ENCODE measurements around the gene PRAMEF25.
"Not testable (repeated sequence)": the region's sequence is repeated elsewhere in the genome, so short reads cannot be mapped to it uniquely, and the experiment has no call there.

PRAMEF25 gene

DNA sequence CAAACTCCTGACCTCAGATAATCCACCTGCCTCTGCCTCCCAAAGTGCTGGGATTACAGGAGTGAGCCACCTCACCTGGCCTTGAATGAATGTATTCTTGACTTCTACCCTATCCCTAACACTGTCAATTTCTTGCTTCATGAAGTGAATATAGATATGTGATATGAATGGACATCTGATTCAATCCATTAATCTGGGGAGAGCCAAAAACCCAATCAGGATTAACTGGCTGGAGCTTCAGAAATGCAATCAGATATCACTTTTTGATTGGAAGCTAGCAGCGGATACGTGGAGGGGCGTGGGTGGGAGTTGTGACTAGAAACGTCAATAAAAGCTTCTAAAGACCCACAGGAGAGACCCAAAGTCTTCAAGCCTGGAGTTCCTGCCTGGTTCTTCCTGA, at the start of gene PRAMEF25:
Gene PRAMEF25 (plus strand): TSS at position 301 of the 400 bp plus-strand sequence. CDS start 2,920 bp downstream, outside the sequence.
- DNase-seq (ENCODE audit: low read depth) = not testable (repeated sequence)

- DNase-seq (ENCODE audit: low read depth) = not testable (repeated sequence)
Observed at GRCh38 chr1:13056475-13056874, 14.1 kb upstream of the PRAMEF25 start, which contains the start of gene PRAMEF27. TSS of gene PRAMEF27 (minus strand) at chr1:13056575. CDS start at chr1:13053659, 2,916 bp downstream.

GRCh38 chr1:13116754-13117153, 46.2 kb downstream of the PRAMEF25 start, which contains the start of gene HNRNPCL2:
TSS of gene HNRNPCL2 (minus strand) at chr1:13116854. CDS start at chr1:13116400, 454 bp downstream.
- DNase-seq (ENCODE audit: low read depth) = not testable (repeated sequence)

All from activated T-cell treated with anti-CD3 and anti-CD28 coated beads for 24 hours (primary cell).